HG03139 (cell line): Measurements from ENCODE around the gene USF3.
A peak's percentile ranks its signal among the peaks of the same experiment; 100 is the strongest.

Experiments
- ATAC-seq: cut with Tn5 transposase; IDR thresholded peaks from one replicate; pipeline ENCODE4 v1.9.1; 2021; ENCODE audit not compliant: unreplicated experiment

Gene USF3

DNA sequence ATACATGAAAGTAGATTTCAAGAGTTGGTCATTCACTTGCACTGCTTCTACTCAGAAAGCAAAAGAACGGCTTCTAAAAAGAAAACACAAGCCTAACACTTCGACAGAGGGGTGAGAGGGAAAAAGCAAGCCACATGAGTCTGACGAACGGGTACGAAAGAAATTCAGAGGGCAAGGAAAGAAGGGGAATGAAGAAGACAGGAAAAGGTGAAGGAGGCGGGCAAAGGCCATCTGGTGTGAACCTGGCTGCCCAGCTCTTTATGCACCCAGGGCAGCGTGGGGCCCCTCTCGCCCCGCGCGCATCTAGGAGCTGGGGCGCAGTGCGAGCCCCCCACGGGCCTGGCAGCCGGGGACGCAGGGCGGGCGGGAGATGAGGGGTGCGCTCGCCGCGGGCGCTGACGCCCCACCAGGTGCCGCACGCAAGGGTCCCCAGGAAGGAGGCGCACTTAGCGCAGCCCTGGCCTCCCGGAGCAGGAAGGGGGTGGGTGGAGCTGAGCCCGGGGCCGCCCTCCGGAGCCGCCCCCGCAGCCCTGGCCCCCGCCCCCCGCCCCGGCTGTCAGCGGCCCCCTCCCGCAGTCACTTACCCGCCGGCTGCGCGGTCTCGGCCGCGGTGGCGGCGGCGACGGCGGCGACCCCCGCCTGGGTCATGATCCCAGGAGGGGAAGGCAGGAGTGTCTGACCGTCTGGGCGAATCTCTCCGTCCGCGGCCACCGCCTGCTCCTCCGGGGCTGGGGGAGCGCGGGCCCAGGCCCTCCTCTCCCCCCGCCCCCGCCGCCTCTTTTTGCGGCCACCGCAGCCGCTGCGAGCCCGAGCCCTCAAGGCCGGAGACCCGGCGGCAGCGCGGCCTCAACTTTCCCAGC, at the start of gene USF3:
Gene USF3 (minus strand): TSS at position 857 of the 860 bp plus-strand sequence. CDS start 21,764 bp downstream, outside the sequence.
- peak; percentile 63 for ATAC-seq

- peak; percentile 55 for ATAC-seq
Measured at GRCh38 chr3:113745756-113746547, 49.5 kb upstream of the USF3 start, which contains the start of gene NAA50. Gene NAA50, minus strand, starts transcription at chr3:113746249. Its CDS starts 300 bp downstream, at chr3:113745949.

DNA sequence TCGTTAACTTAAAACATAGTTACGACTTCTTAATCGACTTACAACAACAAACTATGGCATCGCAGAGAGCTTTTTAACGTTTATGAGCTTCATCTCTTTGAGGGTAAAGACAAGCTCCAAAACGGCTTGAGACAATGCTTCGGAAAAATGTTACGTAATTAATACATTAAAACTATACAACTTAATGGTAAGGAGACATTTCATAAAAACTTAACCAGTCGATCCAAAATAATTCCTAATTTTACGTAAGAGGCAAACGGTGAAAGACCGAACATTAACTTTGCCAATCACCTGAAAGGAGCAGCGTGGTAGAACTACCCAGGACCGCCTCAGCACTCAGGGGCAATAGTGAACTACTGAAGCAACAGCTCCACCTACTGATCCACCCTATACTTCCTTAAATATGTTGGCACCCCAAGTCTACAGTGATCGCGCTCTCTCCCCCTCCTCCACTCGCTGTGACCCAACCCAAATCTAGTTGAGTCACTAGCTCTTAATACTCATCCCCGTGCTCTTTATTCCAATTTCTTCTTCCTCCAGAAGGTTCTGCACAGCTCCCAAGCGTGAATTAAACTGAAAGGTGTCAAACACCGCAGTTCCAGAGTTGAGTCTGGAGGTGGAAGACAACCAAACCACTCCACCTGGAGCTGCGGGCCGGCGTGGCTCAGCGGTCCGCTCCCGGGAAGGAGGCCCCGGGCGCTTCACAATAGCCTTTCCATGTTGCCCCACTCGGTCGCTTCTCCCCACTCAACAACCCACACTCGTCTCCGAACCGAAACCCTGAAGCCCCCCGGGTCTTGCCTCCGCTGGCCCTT, 48.7 kb upstream of the USF3 start:
- ATAC-seq: peak; percentile 49

- ATAC-seq: no peak
Measured at GRCh38 chr3:113743006-113743630, 46.7 kb upstream of the USF3 start.

- no peak for ATAC-seq
Measured at GRCh38 chr3:113741620-113742019, 45.2 kb upstream of the USF3 start.

GRCh38 chr3:113741086-113741485, 44.6 kb upstream of the USF3 start:
- no peak for ATAC-seq

DNA sequence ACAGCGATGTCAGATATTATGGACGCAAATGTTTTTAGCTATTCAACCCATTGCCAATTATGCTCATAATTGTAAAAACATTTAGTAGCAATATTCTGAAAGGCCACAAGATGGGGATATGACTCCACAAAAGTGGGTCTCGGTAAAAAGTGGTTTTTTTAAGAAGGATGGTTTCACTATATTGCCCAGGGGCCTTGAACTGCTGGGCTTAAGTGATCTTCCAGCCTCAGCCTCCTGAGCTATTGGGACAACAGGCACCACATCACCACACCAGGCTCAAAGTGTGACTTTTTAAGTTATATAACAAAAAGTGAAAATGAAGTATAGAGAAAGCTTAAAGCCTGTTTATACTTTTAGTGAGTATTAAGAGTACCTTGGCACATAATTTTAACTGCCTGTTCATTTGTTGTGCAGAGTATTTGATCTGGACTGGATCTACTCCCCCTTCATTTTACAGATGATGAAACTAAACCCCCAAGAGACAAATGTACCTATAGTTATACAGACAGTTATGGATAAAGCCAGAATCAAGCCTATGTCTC, 40.2 kb upstream of the USF3 start:
- ATAC-seq: peak; percentile 52

DNA sequence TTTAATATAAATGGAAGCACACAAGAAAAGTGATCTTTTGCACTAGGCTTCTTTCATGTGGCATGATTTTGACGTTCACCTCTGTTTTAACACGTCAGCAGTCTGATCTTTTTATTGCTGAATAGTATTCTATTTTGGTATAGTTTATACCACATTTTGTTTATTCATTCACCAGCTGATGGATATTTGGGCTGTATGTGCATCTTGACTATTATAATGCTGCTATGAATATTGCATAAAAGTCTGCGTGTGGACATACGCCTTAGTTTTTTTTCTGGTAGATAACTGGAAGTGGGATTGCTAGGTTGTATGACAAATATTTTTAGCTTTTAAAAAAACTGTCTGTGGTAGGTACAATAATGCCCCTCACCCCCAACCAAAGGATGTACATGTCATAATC, 35.3 kb upstream of the USF3 start:
- ATAC-seq: no peak

GRCh38 chr3:113730550-113730949, 34.1 kb upstream of the USF3 start:
- ATAC-seq: no peak

DNA sequence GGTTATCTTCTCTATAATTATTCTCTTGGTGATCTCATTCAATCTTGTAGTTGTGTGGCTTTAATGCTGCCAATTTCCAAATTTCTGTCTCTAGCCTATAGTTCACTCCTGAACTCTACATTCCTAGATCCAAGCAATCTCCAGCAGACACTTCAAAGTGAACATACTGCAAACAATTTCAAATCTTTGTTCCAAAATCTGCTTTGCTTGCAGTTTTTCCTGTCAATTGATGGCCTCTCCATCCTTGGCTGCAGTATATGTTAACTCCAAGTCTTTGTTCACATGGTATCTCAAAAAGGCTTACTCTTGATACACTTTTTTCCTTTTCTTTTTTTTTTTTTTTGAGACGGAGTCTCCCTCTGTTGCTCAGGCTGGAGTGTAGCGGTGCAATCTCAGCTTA, 32.2 kb upstream of the USF3 start:
- ATAC-seq: no peak

- ATAC-seq: no peak
Measured at GRCh38 chr3:113721636-113722035, 25.2 kb upstream of the USF3 start.

- ATAC-seq: no peak
Measured at GRCh38 chr3:113719758-113720157, 23.3 kb upstream of the USF3 start.

- no peak for ATAC-seq
Measured at GRCh38 chr3:113719294-113719693, 22.9 kb upstream of the USF3 start.

GRCh38 chr3:113717818-113718217, 21.4 kb upstream of the USF3 start:
- no peak for ATAC-seq

DNA sequence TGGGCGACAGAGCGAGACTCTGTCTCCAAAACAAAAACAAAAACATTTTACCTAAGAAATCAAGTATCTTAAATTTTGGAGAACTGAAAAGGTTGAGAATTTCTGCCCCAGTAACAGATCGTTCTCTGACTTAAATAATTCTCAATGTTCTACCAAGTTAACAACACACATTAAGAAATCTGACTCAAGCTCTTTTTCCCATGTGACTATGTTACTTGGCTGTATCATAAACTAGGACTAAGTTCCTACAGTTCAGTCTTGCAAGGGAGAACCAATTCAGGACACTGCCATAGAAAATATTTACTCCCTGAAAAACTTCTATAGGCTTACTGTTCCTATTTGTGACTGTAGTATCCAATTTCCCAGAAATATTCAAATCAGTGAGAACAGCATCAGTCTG, 20.9 kb upstream of the USF3 start:
- no peak for ATAC-seq

DNA sequence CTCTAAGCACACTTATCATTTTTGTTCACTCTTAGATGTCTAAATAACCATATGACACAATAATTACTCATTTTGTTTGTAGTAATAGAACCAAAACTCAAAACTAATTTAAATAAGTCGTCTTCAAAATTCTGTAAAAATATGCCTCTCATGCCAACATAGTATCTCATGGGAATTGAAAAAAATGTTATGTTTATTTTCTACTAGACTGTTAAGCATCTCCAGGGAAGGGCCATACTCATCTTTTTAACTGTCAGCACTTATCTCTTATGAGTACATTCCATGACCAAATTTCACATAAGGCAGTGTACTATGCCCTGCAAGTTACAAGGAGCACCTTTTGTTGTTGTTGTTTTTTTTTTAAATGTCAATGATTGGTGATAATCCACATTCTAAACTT, 18.3 kb upstream of the USF3 start:
- ATAC-seq: no peak

- ATAC-seq: no peak
Measured at GRCh38 chr3:113712129-113712528, 15.7 kb upstream of the USF3 start.

DNA sequence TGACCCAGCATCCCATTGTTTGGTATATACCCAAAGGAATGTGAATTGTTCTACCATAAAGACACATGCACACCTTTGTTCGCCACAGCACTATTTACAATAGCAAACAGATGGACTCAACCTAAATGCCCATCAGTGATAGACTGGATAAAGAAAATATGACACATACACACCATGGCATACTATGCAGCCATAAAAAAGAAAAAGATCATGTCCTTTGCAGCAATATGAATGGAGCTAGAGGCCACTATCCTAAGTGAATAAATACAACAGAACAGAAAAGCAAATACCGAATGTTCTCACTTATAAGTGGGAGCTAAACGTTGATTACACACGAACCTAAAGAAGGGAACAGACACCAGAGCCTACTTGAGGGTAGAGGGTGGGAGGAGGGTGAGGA, 11.4 kb upstream of the USF3 start:
- no peak for ATAC-seq

DNA sequence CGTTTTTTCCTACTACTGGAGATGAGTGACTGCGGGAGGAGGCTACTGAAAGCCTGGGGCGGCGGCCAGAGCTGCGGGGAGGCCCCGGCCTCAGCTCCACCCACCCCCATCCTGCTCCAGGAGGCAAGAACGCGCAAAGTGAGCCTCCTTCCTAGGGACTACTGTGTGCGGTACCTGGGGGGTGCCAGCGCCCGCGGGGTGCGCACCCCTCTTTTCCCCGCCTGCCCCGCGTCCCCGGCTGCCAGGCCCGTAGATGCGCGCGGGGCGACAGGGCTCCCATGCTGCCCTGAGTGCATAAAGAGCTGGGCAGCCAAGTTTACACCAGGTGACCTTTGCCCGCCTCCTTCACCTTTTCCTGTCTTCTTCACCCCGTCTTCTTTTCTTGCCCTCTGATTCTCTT, 2.5 kb upstream of the USF3 start:
- no peak for ATAC-seq

DNA sequence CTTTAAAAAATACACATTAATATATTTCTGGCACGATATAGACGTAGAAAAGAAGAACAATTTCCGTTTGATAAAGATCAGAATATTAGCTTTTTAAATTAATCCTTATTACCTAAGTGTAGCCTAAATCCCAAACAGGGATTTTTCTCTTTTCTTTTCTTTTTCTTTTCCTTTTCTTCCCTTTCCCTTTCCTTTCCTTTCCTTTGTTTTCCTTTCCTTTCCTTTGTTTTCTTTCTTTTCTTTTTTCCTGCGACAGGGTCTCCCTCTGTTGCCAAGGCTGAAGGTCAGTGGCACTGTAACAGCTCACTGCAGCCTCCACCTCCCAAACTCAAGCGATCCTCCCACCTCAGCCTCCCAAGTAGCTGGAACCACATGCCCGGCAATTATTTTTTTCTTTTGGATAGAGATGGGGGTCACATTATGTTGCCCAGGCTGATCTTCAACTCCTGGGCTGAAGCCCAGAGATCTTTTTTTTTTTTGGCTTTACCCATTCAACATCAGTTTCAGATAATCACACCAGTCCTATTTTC, 1.8 kb upstream of the USF3 start:
- ATAC-seq: no peak
